Lung (tissue), 12 donors: ENCODE data around the gene KCNMA1. TPM values are rescaled to one million over a fixed set of nuclear protein-coding genes. Genes with fewer than 3 reads are reported as not detected.

ENCODE experiments used
- ATAC-seq: fragments of 200-7000 bp; cut with Tn5 transposase; one replicate; pipeline ENCODE4 v1.9.1; 2020; ENCODE audit warnings: moderate number of reproducible peaks; ENCODE audit not compliant: insufficient read depth, low FRiP score
- DNase-seq, 3 donors: peaks; one replicate each; pipeline ENCODE4 v3.0.0-alpha.2; 2013 to 2017
- H3K27ac ChIP-seq, 2 donors: one replicate each; pipeline ENCODE4 v1.5.1; 2013; ENCODE audit warnings: mild to moderate bottlenecking in 2 of 2, moderate library complexity in 2 of 2, control low read depth in 1 of 2, inconsistent platforms in 1 of 2, low read depth in 1 of 2, low read length in 1 of 2
- H3K27me3 ChIP-seq, 3 donors: one replicate each; pipeline ENCODE4 v1.5.1; 2013; ENCODE audit warnings: low read length in 2 of 3; ENCODE audit not compliant: control insufficient read depth in 3 of 3, insufficient read depth in 3 of 3
- H3K36me3 ChIP-seq, 4 donors: one replicate each; pipeline ENCODE4 v1.5.1; 2013; ENCODE audit warnings: low read length in 4 of 4, mild to moderate bottlenecking in 1 of 4, moderate library complexity in 1 of 4; ENCODE audit not compliant: control insufficient read depth in 4 of 4, insufficient read depth in 4 of 4
- H3K4me1 ChIP-seq, 5 donors: one replicate each; pipeline ENCODE4 v1.5.1; 2013; ENCODE audit warnings: low read length in 5 of 5, mild to moderate bottlenecking in 2 of 5, moderate library complexity in 1 of 5; ENCODE audit not compliant: control insufficient read depth in 5 of 5, insufficient read depth in 5 of 5
- H3K4me3 ChIP-seq: one replicate; pipeline ENCODE4 v1.5.1; 2013; ENCODE audit warnings: mild to moderate bottlenecking, control low read depth, moderate library complexity
- H3K9ac ChIP-seq, 2 donors: one replicate each; pipeline ENCODE4 v1.5.1; 2013; ENCODE audit warnings: low read length in 2 of 2, control low read depth in 1 of 2; ENCODE audit not compliant: insufficient read depth in 1 of 2
- H3K9me3 ChIP-seq, 4 donors: one replicate each; pipeline ENCODE4 v1.5.1; 2013; ENCODE audit warnings: low read length in 3 of 4, mild to moderate bottlenecking in 1 of 4, moderate library complexity in 1 of 4; ENCODE audit not compliant: control insufficient read depth in 4 of 4, insufficient read depth in 3 of 4
- CTCF ChIP-seq: IDR thresholded peaks from 2 replicates; pipeline ENCODE4 v1.5.1; 2012; ENCODE audit warnings: mild to moderate bottlenecking; ENCODE audit errors: control extremely low read depth, extremely low read depth
- WGBS, 2 donors: extraction: QIAGEN DNeasy Blood & Tissue Kit; methylation state at CpG; one replicate each; pipeline ENCODE4 v1.1.7; 2013; 5-methylcytosine and 5-hydroxymethylcytosine counted together
- polyA plus RNA-seq, 2 donors: library from polyadenylated mRNA; stranded (reverse); fragments of 200-250 nt; gene quantifications; one replicate each; pipeline ENCODE4 v1.2.1, GENCODE V29; 2013
- total RNA-seq, 2 donors: library from RNA; depleted of rRNA in 1 of 2; stranded (reverse); fragments of >200 nt in 1 of 2; gene quantifications; one replicate each; pipeline ENCODE4 v1.2.1, GENCODE V29; 2014 to 2021
- donor health status: control.
- donor health status: control.
- donor health status: Bipolar disorder and iron deficiency.
- donor health status: healthy.
- donor health status: DM: yes; HTN: yes; CAD: no.

Gene KCNMA1
- total and polyA plus RNA-seq, 4 donors: 3.8 to 13.0 (median 5.5) TPM

DNA sequence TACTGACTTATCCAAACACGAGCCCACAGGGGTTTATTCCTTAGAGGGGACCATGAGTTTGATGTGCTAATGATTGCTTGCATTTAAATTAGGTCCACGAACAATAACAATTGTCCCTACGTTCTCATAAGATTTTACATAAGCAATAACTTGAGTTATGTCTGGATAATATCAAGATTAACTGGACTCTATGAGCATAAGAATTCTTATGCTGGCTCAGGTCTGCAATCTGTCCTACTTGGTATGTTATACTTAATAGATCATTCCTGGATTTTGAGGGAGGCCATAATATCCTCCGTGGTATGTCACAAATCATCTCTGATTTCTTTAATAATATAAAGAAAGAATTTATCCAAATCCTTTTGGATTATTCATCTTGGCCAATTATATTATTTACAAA is 552.3 kb downstream of the KCNMA1 start:
- peaks cover 0 to 29% (median 2%) of the 10 kb centered on the region in 5 donors for H3K4me1 ChIP-seq
- peaks cover 0 to under 1% (median 0%) of the 10 kb centered on the region in 4 donors for H3K9me3 ChIP-seq
- no peak overlapping the region for H3K9ac ChIP-seq
- no peak overlapping the region for H3K4me3 ChIP-seq
- H3K27me3 ChIP-seq: no peaks in the 10 kb centered on the region
- ATAC-seq (no peak), DNase-seq (no peak)
- no peak overlapping the region for H3K27ac ChIP-seq
- no peak for TF ChIP-seq CTCF
- no peaks in the 10 kb centered on the region for H3K36me3 ChIP-seq
- WGBS, 2 donors: 81 to 88% methylated on average over 4 of the region's 4 CpGs

DNA sequence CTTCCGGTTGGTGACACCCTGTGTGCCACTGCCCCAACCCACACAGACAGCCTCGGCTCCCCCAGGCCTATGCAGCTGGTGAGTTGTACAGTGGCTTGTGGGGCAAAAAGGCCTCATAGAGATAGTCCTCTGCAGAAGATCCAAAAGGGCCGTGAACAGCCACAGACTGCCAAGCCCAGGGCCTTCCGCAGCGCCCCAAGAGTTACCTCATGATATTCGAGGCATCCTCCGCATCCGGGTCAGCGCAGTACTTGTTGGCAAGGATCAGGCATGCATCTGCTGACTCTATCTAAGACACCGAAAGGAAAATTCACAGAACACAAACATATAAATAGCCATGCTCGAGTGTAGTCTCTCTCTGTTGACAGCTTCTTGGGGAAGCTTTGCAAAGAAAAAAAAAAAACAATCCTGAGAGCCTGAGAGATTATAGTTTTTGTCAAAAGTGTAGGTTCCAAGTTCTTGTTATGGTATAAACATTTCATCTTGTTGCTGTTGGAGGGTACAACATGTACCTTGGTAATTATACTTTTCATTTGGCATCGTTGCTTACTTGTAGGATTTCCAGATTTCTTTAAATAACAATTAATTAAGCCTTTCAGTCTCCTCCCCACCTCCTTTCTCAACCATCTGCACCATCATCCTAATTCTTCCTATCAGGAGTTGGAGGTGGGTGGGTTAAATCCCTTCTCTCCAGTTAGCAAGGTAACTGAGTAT is 553.0 kb downstream of the KCNMA1 start:
- peak; percentile 59 to 87 (median 73) for DNase-seq
- no peak overlapping the region for H3K27ac ChIP-seq
- ATAC-seq: no peak

DNA sequence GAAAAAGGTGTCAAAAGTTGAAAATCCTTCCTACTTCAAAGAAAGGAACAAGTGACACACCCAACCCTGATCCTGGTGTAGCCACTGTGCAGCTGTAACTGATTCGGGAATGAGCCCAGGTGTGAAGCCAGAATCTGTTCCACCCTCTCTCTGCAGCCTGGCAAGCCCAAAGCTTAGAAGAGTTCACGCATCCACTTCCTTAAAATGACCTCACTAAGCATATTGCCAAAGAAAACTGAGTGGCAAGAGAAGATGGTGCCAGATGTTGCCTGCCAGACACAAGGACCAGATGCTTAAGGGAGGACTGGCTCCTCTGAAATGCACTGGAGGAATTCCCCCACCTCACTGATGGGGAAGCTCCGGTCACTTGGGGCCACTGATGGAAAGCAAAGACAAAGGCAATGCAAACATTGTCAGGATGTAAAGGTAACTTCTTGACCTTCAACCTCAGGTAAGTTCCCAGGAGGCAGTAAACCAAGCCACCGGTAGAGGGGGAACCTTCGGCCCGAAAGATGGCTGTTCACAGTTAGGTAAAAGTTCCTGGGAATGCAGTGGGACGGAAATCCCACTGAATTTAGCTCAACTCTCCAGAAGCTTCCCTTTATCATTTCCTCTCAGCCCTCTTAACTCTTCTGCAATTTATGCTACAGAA is 554.9 kb downstream of the KCNMA1 start:
- H3K4me1 ChIP-seq: peaks cover 0 to 44% (median 2%) of the 10 kb centered on the region in 5 donors
- no peak overlapping the region for H3K27ac ChIP-seq
- no peak for TF ChIP-seq CTCF
- no peaks in the 10 kb centered on the region for H3K9me3 ChIP-seq
- ATAC-seq: no peak
- no peaks in the 10 kb centered on the region for H3K36me3 ChIP-seq
- no peaks in the 10 kb centered on the region for H3K27me3 ChIP-seq
- no peak for DNase-seq
- WGBS, 2 donors: 62 to 65% methylated on average over 7 of the region's 7 CpGs
- H3K4me3 ChIP-seq: no peak overlapping the region
- H3K9ac ChIP-seq: no peak overlapping the region

More for the DNA sequence above, 553.0 kb downstream of the KCNMA1 start:
- Histone ChIP-seq H3K9me3 (no peaks in the 10 kb centered on the region), H3K4me3 (no peak overlapping the region), H3K9ac (no peak overlapping the region), H3K36me3 (no peaks in the 10 kb centered on the region), H3K27me3 (no peaks in the 10 kb centered on the region), H3K4me1 (peaks cover 0 to 33% (median 2%) of the 10 kb centered on the region in 5 donors)
- TF ChIP-seq CTCF: no peak
- WGBS, 2 donors: 77 to 85% methylated on average over 12 of the region's 12 CpGs
